Thyroid gland (tissue), 4 donors: ENCODE results near the gene NRN1L.

ENCODE experiments used
- POLR2A ChIP-seq, 2 donors: fragments of 450-650 bp; IDR thresholded peaks; one replicate each; pipeline ENCODE4 v1.6.1; 2017; ENCODE audit warnings: antibody characterized with exemption in 2 of 2, mild to moderate bottlenecking in 2 of 2, moderate library complexity in 1 of 2
- TF ChIP-seq, protein P1 (sequence below), 6 experiments: fragments of 200-600 bp in 3 of 6; fragments of 450-650 bp in 3 of 6; sonication (generic) in 3 of 6; IDR thresholded peaks; one replicate each; pipeline ENCODE4 v1.5.1; 2016 to 2019; ENCODE audit warnings: antibody characterized with exemption in 6 of 6, mild to moderate bottlenecking in 2 of 6, inconsistent platforms in 1 of 6, moderate library complexity in 1 of 6

DNA sequence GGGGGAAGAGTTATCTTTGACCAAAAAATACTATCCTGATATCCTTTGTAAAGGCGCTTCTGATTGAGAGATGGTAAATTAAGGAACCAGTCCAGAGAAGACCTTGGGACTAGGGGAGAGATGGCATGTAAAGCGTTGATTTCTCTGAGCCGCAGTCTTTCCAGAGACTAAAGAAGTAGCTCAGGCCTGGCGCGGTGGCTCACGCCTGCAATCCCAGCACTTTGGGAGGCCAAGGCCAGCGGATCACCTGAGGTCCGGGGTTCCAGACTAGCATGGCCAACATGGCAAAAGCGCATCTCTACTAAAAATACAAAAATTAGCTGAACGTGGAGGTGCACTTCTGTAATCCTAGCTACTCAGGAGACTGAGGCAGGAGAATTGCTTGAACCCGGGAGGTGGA lies 36.6 kb upstream of the NRN1L start:
- TF ChIP-seq, protein P1, sequence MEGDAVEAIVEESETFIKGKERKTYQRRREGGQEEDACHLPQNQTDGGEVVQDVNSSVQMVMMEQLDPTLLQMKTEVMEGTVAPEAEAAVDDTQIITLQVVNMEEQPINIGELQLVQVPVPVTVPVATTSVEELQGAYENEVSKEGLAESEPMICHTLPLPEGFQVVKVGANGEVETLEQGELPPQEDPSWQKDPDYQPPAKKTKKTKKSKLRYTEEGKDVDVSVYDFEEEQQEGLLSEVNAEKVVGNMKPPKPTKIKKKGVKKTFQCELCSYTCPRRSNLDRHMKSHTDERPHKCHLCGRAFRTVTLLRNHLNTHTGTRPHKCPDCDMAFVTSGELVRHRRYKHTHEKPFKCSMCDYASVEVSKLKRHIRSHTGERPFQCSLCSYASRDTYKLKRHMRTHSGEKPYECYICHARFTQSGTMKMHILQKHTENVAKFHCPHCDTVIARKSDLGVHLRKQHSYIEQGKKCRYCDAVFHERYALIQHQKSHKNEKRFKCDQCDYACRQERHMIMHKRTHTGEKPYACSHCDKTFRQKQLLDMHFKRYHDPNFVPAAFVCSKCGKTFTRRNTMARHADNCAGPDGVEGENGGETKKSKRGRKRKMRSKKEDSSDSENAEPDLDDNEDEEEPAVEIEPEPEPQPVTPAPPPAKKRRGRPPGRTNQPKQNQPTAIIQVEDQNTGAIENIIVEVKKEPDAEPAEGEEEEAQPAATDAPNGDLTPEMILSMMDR (IDR thresholded peaks at IDR 0.05), result no peak
- TF ChIP-seq POLR2A (IDR thresholded peaks at IDR 0.05), result no peak
